Neural crest cell (in vitro differentiated cells): ENCODE data around the gene FOXRED2. TPM values are rescaled to one million over a fixed set of nuclear protein-coding genes. Genes with fewer than 3 reads are reported as not detected.
A peak's percentile ranks its signal among the peaks of the same experiment; 100 is the strongest.

ENCODE experiments used
- DNase-seq: peaks from one replicate; pipeline ENCODE4 v3.0.0; 2021; ENCODE audit warnings: low read depth, mixed read lengths, low spot score
- H3K27ac Mint-ChIP-seq: one replicate; pipeline ENCODE4 v1.8.0; 2021; ENCODE audit warnings: mild to moderate bottlenecking, mixed read lengths; ENCODE audit not compliant: unreplicated experiment
- H3K27me3 Mint-ChIP-seq: 2 replicates; pipeline ENCODE4 v1.8.0; 2021; ENCODE audit warnings: low read depth, mild to moderate bottlenecking, mixed read lengths
- H3K36me3 Mint-ChIP-seq: 2 replicates; pipeline ENCODE4 v1.8.0; 2021; ENCODE audit warnings: low read depth, mild to moderate bottlenecking, mixed read lengths
- H3K4me1 Mint-ChIP-seq: 2 replicates; pipeline ENCODE4 v1.8.0; 2021; ENCODE audit warnings: mixed read lengths
- H3K4me3 Mint-ChIP-seq: one replicate; pipeline ENCODE4 v1.8.0; 2021; ENCODE audit warnings: mild to moderate bottlenecking, mixed read lengths
- H3K9me3 Mint-ChIP-seq: 2 replicates; pipeline ENCODE4 v1.8.0; 2021; ENCODE audit warnings: mixed read lengths
- CTCF ChIP-seq: fragments of 200-600 bp; sonication (generic); conservative IDR thresholded peaks from 2 replicates; pipeline ENCODE4 v1.5.0; 2021; ENCODE audit warnings: antibody characterized with exemption, mild to moderate bottlenecking
- total RNA-seq: library from RNA; stranded (reverse); gene quantifications from 2 replicates; pipeline ENCODE4 v1.2.1, GENCODE V29; 2021

FOXRED2 gene
- total RNA-seq, 1 donor from 2014 or later = 45.1 TPM

- Mint-ChIP-seq H3K27me3 (no peaks in the 10 kb centered on the region), H3K9me3 (no peaks in the 10 kb centered on the region), H3K4me1 (peaks cover 21% of the 10 kb centered on the region), H3K36me3 (no peaks in the 10 kb centered on the region), H3K4me3 (no peak overlapping the region), H3K27ac (peak overlapping the region; percentile 46)
- DNase-seq = no peak
- no peak for TF ChIP-seq CTCF
Observed at GRCh38 chr22:36440429-36441002, 66.3 kb downstream of the FOXRED2 start.

DNA sequence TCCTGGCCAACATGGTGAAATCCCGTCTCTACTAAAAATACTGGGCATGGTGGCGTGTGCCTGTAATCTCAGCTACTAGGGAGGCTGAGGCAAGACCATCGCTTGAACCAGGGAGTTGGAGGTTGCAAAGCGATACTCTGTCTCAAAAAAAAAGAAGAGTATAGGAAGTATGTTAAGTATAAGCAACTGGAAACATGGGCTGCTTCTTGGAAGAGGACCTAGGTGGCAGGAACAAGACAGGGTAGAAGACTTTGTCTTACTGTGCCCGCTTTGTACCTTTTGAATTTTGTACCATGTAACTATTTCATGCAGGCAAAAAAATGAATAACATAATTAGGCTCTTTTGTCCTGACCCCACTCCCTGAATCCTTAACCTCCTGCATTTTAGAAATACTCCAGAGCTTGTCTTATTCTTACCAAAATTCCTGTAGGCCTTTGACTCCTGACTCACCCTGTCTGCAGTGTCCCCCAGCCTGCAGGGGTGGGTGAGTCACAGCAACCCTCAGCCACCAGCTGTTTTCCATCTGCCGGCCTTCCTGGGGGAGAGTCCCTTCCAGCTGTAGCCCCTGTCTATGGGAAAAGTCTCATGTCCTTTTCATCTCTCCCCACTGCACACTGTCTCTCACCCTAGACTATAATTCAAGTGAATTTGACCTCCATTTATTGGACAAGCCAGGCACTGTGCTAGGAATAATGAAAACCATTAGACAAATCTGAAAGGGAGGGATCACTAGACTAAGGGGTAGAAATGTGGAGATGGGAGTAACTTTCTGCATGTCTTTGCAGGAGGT, 67.2 kb downstream of the FOXRED2 start:
- H3K27me3 Mint-ChIP-seq = no peaks in the 10 kb centered on the region
- H3K4me3 Mint-ChIP-seq = no peak overlapping the region
- TF ChIP-seq CTCF = no peak
- no peak overlapping the region for H3K27ac Mint-ChIP-seq
- no peaks in the 10 kb centered on the region for H3K9me3 Mint-ChIP-seq
- H3K36me3 Mint-ChIP-seq = no peaks in the 10 kb centered on the region
- peaks cover 21% of the 10 kb centered on the region for H3K4me1 Mint-ChIP-seq
- DNase-seq = no peak

Other genes starting within 250 kb of the FOXRED2 start
- 160 and 171 TPM in 2 replicates for gene MYH9, start 119.1 kb downstream of the FOXRED2 start, total RNA-seq
- 77.9 and 78.0 TPM in 2 replicates for gene TXN2, start 25.4 kb downstream of the FOXRED2 start, total RNA-seq
- 178 and 197 TPM in 2 replicates for gene EIF3D, start 22.1 kb upstream of the FOXRED2 start, total RNA-seq
- 0.09 and 0.27 TPM in 2 replicates for gene CACNG2, start 196.7 kb upstream of the FOXRED2 start, total RNA-seq